Mucosa of descending colon (tissue), 3 donors: ENCODE results near the gene KLK12. TPM values are rescaled to one million over a fixed set of nuclear protein-coding genes. Genes with fewer than 3 reads are reported as not detected.
A peak's percentile ranks its signal among the peaks of the same experiment; 100 is the strongest.

Source experiments
- ATAC-seq: fragments of 200-7000 bp; cut with Tn5 transposase; one replicate; pipeline ENCODE4 v1.9.1; 2020; ENCODE audit warnings: mild to moderate bottlenecking, moderate library complexity
- DNase-seq, 3 donors: peaks; one replicate each; pipeline ENCODE4 v3.0.0-alpha.2; 2020
- H3K36me3 ChIP-seq: fragments of 200-600 bp; one replicate; pipeline ENCODE4 v1.8.0; 2021; ENCODE audit warnings: low read depth, mild to moderate bottlenecking
- H3K4me1 ChIP-seq: fragments of 200-600 bp; one replicate; pipeline ENCODE4 v1.8.0; 2021; ENCODE audit warnings: low read depth, mild to moderate bottlenecking
- H3K4me3 ChIP-seq: fragments of 200-600 bp; one replicate; pipeline ENCODE4 v1.8.0; 2021; ENCODE audit warnings: mild to moderate bottlenecking
- H3K9me3 ChIP-seq: fragments of 200-600 bp; one replicate; pipeline ENCODE4 v1.8.0; 2021; ENCODE audit warnings: mild to moderate bottlenecking
- intact Hi-C, 2 donors: fragments of 100-400 bp; cut with DNase I in 1 of 2; cut with micrococcal nuclease in 1 of 2; formaldehyde crosslinking; loops; one replicate each; pipeline versions ENCODE4 v1.11.0 to v1.11.1; 2022; cut with DNase I, micrococcal nuclease
- total RNA-seq, 3 donors: library from RNA; stranded (reverse); fragmentation: NEBNext Ultra II Directional in 2 of 3; extraction: Animal tissue kit (Norgen Biotek cat#: 25700) in 2 of 3; gene quantifications; one replicate each; pipeline versions ENCODE4 v1.2.1 to v1.2.4, GENCODE V29; 2021 to 2023
- TF ChIP-seq, protein P1 (sequence below): fragments of 200-600 bp; IDR thresholded peaks from one replicate; pipeline ENCODE4 v1.8.0; 2022; ENCODE audit warnings: antibody characterized with exemption, mild to moderate bottlenecking
- donor health status: DM: no; HTN: no; CAD: no; lungs with moderate emphysema.
- donor health status: DM: no; HTN: no; CAD: no.
- donor health status: DM: no; HTN: yes; CAD: no.

KLK12 gene
- total RNA-seq, 3 donors from 2014 or later: 1.0 TPM; not detected in 2

- no peak overlapping the region for H3K4me3 ChIP-seq
- no peaks in the 10 kb centered on the region for H3K9me3 ChIP-seq
- peaks cover 4% of the 10 kb centered on the region for H3K4me1 ChIP-seq
- intact Hi-C loops: no loop called here
- H3K36me3 ChIP-seq: no peaks in the 10 kb centered on the region
- ATAC-seq (no peak), DNase-seq (no peak)
- TF ChIP-seq, protein P1, sequence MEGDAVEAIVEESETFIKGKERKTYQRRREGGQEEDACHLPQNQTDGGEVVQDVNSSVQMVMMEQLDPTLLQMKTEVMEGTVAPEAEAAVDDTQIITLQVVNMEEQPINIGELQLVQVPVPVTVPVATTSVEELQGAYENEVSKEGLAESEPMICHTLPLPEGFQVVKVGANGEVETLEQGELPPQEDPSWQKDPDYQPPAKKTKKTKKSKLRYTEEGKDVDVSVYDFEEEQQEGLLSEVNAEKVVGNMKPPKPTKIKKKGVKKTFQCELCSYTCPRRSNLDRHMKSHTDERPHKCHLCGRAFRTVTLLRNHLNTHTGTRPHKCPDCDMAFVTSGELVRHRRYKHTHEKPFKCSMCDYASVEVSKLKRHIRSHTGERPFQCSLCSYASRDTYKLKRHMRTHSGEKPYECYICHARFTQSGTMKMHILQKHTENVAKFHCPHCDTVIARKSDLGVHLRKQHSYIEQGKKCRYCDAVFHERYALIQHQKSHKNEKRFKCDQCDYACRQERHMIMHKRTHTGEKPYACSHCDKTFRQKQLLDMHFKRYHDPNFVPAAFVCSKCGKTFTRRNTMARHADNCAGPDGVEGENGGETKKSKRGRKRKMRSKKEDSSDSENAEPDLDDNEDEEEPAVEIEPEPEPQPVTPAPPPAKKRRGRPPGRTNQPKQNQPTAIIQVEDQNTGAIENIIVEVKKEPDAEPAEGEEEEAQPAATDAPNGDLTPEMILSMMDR: no peak
Observed at GRCh38 chr19:51023946-51024345, 10.9 kb downstream of the KLK12 start.

DNA sequence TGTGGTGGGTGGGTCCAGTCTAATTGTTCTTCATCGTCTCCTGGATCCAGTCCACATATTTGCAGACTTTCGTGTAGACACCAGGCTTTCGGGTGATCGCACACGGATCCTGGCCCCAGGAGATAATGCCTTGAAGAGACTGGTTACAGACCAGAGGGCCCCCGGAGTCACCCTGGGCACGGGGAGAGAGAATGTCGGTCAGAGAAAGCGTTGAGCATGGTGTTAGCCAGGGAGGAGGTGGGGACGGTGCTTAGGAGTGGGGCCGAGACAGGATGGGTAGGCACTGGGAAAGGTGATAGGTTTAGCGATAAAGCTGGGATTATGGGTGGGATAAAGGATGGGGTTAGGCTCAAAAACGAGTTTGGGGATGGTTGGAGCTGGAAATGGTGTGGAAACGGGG, 12.3 kb downstream of the KLK12 start:
- DNase-seq: no peak
- intact Hi-C loops: no loop called here
- no peak for ATAC-seq
- H3K9me3 ChIP-seq: no peaks in the 10 kb centered on the region
- H3K4me1 ChIP-seq: peaks cover 4% of the 10 kb centered on the region
- no peaks in the 10 kb centered on the region for H3K36me3 ChIP-seq
- TF ChIP-seq, protein P1: no peak
- H3K4me3 ChIP-seq: no peak overlapping the region

DNA sequence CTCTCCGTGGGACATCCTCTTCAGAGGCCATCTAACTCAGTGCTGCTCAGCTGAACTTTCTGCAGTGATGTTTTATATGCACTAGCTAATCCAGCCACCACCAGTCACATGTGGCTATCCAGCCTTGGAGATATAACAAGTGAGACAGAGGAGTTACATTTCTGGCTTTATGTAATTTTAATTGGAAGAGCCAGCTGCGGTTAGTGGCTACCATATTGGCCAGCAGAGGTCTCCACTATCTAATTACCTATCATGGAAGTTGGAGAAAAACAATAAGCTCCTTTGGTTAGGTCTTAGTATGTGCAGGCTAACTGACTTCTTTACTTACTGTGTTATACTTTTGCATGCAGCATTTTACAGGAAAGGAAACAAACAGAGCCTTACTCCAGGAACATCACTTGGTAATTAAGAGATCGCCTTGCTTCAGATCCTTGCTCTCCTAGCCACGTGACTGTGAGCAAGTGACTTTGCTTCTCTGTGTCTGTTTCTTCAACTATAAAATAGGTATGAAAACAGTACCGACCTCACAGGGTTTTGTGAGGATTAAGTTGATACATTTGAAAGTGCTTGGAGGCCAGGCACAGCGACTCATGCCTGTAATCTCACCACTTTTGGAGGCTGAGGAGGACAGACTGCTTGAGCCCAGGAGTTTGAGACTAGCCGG, 13.7 kb downstream of the KLK12 start:
- H3K4me1 ChIP-seq: peaks cover 4% of the 10 kb centered on the region
- intact Hi-C loops: no loop called here
- H3K4me3 ChIP-seq: no peak overlapping the region
- TF ChIP-seq, protein P1: no peak
- peak in 1 of 3 donors; percentile 50 for DNase-seq
- H3K36me3 ChIP-seq: no peaks in the 10 kb centered on the region
- no peaks in the 10 kb centered on the region for H3K9me3 ChIP-seq
- peak; percentile 44 for ATAC-seq

- TF ChIP-seq, protein P1: no peak
- ATAC-seq: peak; percentile 6
- Histone ChIP-seq H3K9me3 (no peaks in the 10 kb centered on the region), H3K4me3 (no peak within 1 kb of the TSS), H3K4me1 (peaks cover 4% of the 10 kb centered on the region), H3K36me3 (no peaks in the 10 kb centered on the region)
- DNase-seq: no peak
- intact Hi-C loops: no loop called here
Observed at GRCh38 chr19:51019544-51019925, 15.3 kb downstream of the KLK12 start, which contains the start of gene KLK10. Gene KLK10, minus strand, starts transcription at chr19:51019709. Its CDS starts 579 bp downstream, at chr19:51019130.

DNA sequence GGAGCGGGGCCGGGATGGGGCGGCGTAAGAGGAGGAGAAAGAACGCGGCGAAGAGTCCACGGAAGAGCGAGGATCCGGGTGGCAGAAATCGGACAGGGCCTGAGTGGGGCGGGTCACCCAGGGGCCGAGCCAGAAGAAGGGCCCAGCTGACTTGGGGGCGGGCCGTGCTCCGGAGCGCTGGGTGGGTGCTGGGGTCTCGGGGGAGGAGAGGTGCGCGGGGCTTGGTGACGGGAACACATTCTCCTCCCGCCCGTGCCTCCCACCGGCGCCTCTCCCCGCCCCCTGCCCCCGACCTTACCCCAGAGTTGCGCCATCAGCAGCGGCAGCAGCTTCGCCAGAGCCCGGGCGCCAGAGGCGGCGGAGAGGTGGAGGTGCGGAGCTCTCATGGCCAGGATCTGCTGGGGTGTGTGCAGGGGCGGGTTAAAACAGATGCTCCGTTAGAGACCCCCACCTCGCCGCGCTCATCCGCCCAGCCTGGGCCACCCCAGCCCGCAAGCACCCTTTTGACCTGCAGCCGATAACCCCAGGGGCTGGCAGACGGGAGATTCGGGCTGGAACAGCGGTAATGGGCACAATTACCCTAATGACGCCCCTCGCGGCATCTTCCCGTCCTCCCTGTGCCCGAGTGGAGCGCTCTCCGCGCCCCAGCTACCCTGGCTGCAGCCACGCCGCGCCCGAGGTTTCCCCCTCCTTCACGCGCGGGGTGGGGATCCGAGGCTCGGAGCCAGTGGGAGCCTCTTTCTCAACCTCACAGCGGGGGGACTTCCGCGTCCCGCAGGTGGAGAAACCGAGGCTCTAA, 15.9 kb downstream of the KLK12 start:
- intact Hi-C loops: no loop called here
- no peak for ATAC-seq
- TF ChIP-seq, protein P1: no peak
- Histone ChIP-seq H3K36me3 (no peaks in the 10 kb centered on the region), H3K4me3 (no peak overlapping the region), H3K9me3 (no peaks in the 10 kb centered on the region), H3K4me1 (peaks cover 4% of the 10 kb centered on the region)
- DNase-seq: no peak
